Measurements from ENCODE around the gene SIRPB2. TPM values are rescaled to one million over a fixed set of nuclear protein-coding genes. Genes with fewer than 3 reads are reported as not detected.

SIRPB2 gene
- total and polyA plus RNA-seq, 2 of the 8 experiments (the other 6 are each of a cell fraction or from before 2014, with no cell fraction given): 0.28 TPM; not detected in 1

DNA sequence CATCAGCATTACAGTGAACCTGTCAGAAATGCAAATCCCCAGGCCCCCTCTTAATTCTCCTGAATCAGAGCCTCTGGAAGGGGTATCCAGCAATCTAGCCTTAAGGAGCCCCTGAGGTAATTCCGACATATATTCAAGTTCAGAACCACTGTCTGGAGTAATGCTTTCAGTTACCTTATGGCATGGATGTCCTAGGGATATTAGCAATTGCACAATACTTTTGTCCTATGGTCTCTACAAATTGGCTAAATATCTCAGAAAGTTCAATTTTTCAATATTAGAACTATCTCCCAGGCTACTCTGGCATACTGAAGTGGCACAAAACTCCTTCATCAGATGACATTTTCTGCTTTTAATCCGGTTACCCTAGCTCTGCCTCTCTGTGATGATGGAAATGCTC lies 30.9 kb downstream of the SIRPB2 start:
- 96% methylated on average over 2 of the region's 2 CpGs; no CpG with 5 or more reads in 1 of the 2 experiments for WGBS, 2 experiments (ENCODE audit: extremely low coverage in 1 of 2, insufficient coverage in 1 of 2, insufficient read length in 1 of 2, insufficient replicate concordance in 2 of 2, low coverage in 1 of 2, low lambda C conversion rate in 2 of 2, missing lambda C conversion rate in 1 of 2)
- TF ChIP-seq POLR2A (IDR thresholded peaks at IDR 0.05; ENCODE audit: control extremely low read depth in 1 of 2, low read depth in 2 of 2, low read length in 2 of 2) (no peak), CBX5 (IDR thresholded peaks at IDR 0.05; ENCODE audit: low read depth, low read length) (no peak), NANOG (IDR thresholded peaks at IDR 0.05; ENCODE audit: insufficient read depth, low read depth, low read length, poor library complexity, severe bottlenecking) (no peak), NRF1 (IDR thresholded peaks at IDR 0.05; ENCODE audit: low read depth, low read length) (no peak), RNF2 (IDR thresholded peaks at IDR 0.05; ENCODE audit: borderline replicate concordance, low read depth, low read length, missing control alignments, poor library complexity, severe bottlenecking) (no peak), ASH2L (IDR thresholded peaks at IDR 0.05; ENCODE audit: low read length) (no peak), CTBP2 (IDR thresholded peaks at IDR 0.05; ENCODE audit: borderline replicate concordance, insufficient read depth, insufficient read length, low read length) (no peak), RBBP5 (IDR thresholded peaks at IDR 0.05; ENCODE audit: borderline replicate concordance, low read depth, low read length) (no peak), SAP30 (IDR thresholded peaks at IDR 0.05; ENCODE audit: insufficient read depth, insufficient replicate concordance, low read length) (no peak), EZH2 (IDR thresholded peaks at IDR 0.05; ENCODE audit: low read depth, low read length, severe bottlenecking) (no peak), JUND (IDR thresholded peaks at IDR 0.05; ENCODE audit: low read length) (no peak), SP1 (IDR thresholded peaks at IDR 0.05; ENCODE audit: low read depth, low read length) (no peak), HDAC6 (IDR thresholded peaks at IDR 0.05; ENCODE audit: low read depth, low read length) (no peak), EGR1 (IDR thresholded peaks at IDR 0.05; ENCODE audit: borderline replicate concordance, low read depth, low read length) (no peak)

More for the DNA sequence above, 30.9 kb downstream of the SIRPB2 start:
- Histone ChIP-seq H3K79me2 (ENCODE audit: control insufficient read depth in 1 of 2, insufficient read depth in 2 of 2, low read length in 2 of 2) (peaks cover 1 to 44% of the 10 kb centered on the region in 2 experiments; a peak in 3 of 4 replicates), H3K4me3 (ENCODE audit: extremely low read depth in 1 of 4, insufficient read depth in 2 of 4, low read depth in 3 of 4, low read length in 4 of 4) (no peak overlapping the region), H3K18ac (ENCODE audit: extremely low read depth, low read length) (no peak overlapping the region), H4K5ac (ENCODE audit: insufficient read length, low read depth, low read length) (no peak overlapping the region), H3K4me1 (replicated peaks in 1 of 4; ENCODE audit: control insufficient read depth in 3 of 4, insufficient read depth in 4 of 4, low read length in 3 of 4) (no peaks in the 10 kb centered on the region), H3K14ac (ENCODE audit: insufficient read length) (no peak overlapping the region), H4K20me1 (replicated peaks in 1 of 2; ENCODE audit: control insufficient read depth in 1 of 2, insufficient read depth in 2 of 2, low read length in 2 of 2) (peaks cover 0 to 18% of the 10 kb centered on the region in 2 experiments), H3K56ac (replicated peaks; ENCODE audit: insufficient read length, low read depth, low read length) (no peak overlapping the region), H3K27ac (ENCODE audit: low read depth, low read length) (no peak overlapping the region), H4K91ac (replicated peaks; ENCODE audit: insufficient read length, low read length) (no peak overlapping the region), H2BK120ac (replicated peaks; ENCODE audit: low read depth, low read length) (no peak overlapping the region), H3K27me3 (replicated peaks in 1 of 4; ENCODE audit: control insufficient read depth in 3 of 4, extremely low read depth in 1 of 4, insufficient read depth in 3 of 4, low read length in 3 of 4) (no peaks in the 10 kb centered on the region), H3K4me2 (ENCODE audit: insufficient read depth in 1 of 2, low read depth in 2 of 2, low read length in 2 of 2) (no peak overlapping the region), H2AFZ (ENCODE audit: low read length) (no peak overlapping the region), H2BK20ac (ENCODE audit: low read length) (no peak overlapping the region), H2BK15ac (ENCODE audit: low read length) (no peak overlapping the region), H2AK5ac (ENCODE audit: low read depth, low read length) (no peak overlapping the region), H3K36me3 (ENCODE audit: control insufficient read depth in 2 of 4, insufficient read depth in 4 of 4, low read length in 3 of 4) (peaks cover 6 to 39% (median 37%) of the 10 kb centered on the region in 4 experiments), H4K8ac (ENCODE audit: extremely low read depth, insufficient read depth, low read length) (no peak overlapping the region), H3K79me1 (ENCODE audit: low read depth, low read length) (peaks cover 11% of the 10 kb centered on the region), H2BK5ac (ENCODE audit: low read depth, low read length) (no peak overlapping the region), H3K4ac (replicated peaks; ENCODE audit: insufficient read length, low read depth, low read length) (no peak overlapping the region), H3K23ac (ENCODE audit: insufficient read length) (no peak overlapping the region), H2BK12ac (ENCODE audit: low read depth, low read length) (no peak overlapping the region), H3K23me2 (ENCODE audit: low read depth, low read length) (no peaks in the 10 kb centered on the region), H3K9me3 (ENCODE audit: insufficient read depth in 2 of 2, low read depth in 1 of 2, low read length in 1 of 2) (no peaks in the 10 kb centered on the region), H3K9ac (replicated peaks in 1 of 4; ENCODE audit: extremely low read depth in 1 of 4, low read depth in 3 of 4, low read length in 3 of 4) (peak overlapping the region in 1 of 4 experiments; percentile 8; a peak in 1 of 7 replicates)
- ChIA-PET POLR2A (ENCODE audit: partially characterized antibody) (no interaction called here), CTCF (ENCODE audit: partially characterized antibody) (interaction anchor here (1.5 to 2.1 kb wide), 2 partner anchors 9 to 44 kb away, joined by 6 to 10 read pairs; no protein-coding TSS in a partner anchor)
- DNase-seq (ENCODE audit: low read depth in 1 of 2, low spot score in 2 of 2) (no peak), FAIRE-seq (no peak)

Data from H1 (cell line).